Adrenal gland (tissue), 12 donors: ENCODE data around the gene RHEBL1. TPM values are rescaled to one million over a fixed set of nuclear protein-coding genes. Genes with fewer than 3 reads are reported as not detected.

Experiments used
- DNase-seq, 7 donors: peaks; one replicate each; pipeline ENCODE4 v3.0.0-alpha.2; 2019 to 2020
- H3K27ac ChIP-seq, 5 donors: fragments of 200-600 bp; sonication (generic) in 4 of 5; 1 replicate in 3 of 5; 2 replicates in 2 of 5; pipeline versions ENCODE4 v1.5.1 to v1.8.0; 2016 to 2020; ENCODE audit warnings: mild to moderate bottlenecking in 1 of 5
- H3K27me3 ChIP-seq: fragments of 200-600 bp; 2 replicates; pipeline ENCODE4 v1.8.0; 2021
- H3K36me3 ChIP-seq, 2 donors: fragments of 200-600 bp; replicated peaks in 1 of 2; 1 replicate in 1 of 2; 2 replicates in 1 of 2; pipeline versions ENCODE4 v1.5.1 to v1.8.0; 2018 to 2022
- H3K4me1 ChIP-seq, 2 donors: fragments of 200-600 bp; replicated peaks in 1 of 2; 1 replicate in 1 of 2; 2 replicates in 1 of 2; pipeline versions ENCODE4 v1.5.1 to v1.8.0; 2018 to 2021
- H3K4me3 ChIP-seq, 4 donors: fragments of 200-600 bp; sonication (generic) in 3 of 4; one replicate each; pipeline ENCODE4 v1.5.1; 2016 to 2018
- H3K9me3 ChIP-seq, 3 donors: fragments of 200-600 bp; sonication (generic) in 1 of 3; replicated peaks in 1 of 3; 1 replicate in 2 of 3; 2 replicates in 1 of 3; pipeline versions ENCODE4 v1.5.1 to v1.8.0; 2016 to 2021
- CTCF ChIP-seq, 6 experiments: fragments of 450-650 bp in 4 of 6; fragments of 200-600 bp in 2 of 6; sonication (generic) in 1 of 6; IDR thresholded peaks; 1 replicate in 5 of 6; 2 replicates in 1 of 6; pipeline versions ENCODE4 v1.5.1 to v1.8.0; 2016 to 2021; ENCODE audit warnings: antibody characterized with exemption in 6 of 6, mild to moderate bottlenecking in 2 of 6, moderate library complexity in 1 of 6
- POLR2A ChIP-seq, 2 donors: fragments of 450-650 bp; IDR thresholded peaks; one replicate each; pipeline ENCODE4 v1.6.1; 2017; ENCODE audit warnings: antibody characterized with exemption in 2 of 2, mild to moderate bottlenecking in 2 of 2, moderate library complexity in 1 of 2
- WGBS, 4 donors: extraction: QIAGEN DNeasy Blood & Tissue Kit in 2 of 4; methylation state at CpG; one replicate each; pipeline versions ENCODE4 v1.1.5 to v1.1.7; 2013 to 2017; 5-methylcytosine and 5-hydroxymethylcytosine counted together
- intact Hi-C, 2 donors: fragments of 100-400 bp; cut with DNase I; formaldehyde crosslinking; loops; one replicate each; pipeline versions ENCODE4 v1.14.1 to v1.15.0; 2022 to 2023
- polyA plus RNA-seq, 3 donors: library from polyadenylated mRNA; stranded (reverse); fragments of 200-250 nt in 2 of 3; fragments of 350-450 nt in 1 of 3; fragmentation: Illumina TruSeq in 1 of 3; extraction: RNeasy Lipid Tissue Mini Kit (QIAGEN cat#74804) in 1 of 3; gene quantifications; one replicate each; pipeline ENCODE4 v1.2.3, GENCODE V29; 2013 to 2014
- total RNA-seq, 9 donors: library from RNA; depleted of rRNA in 4 of 9; stranded (reverse); fragments of >200 nt in 4 of 9; fragments of 120-200 nt in 1 of 9; fragmentation: NEBNext Ultra II Directional in 1 of 9; extraction: Animal tissue kit (Norgen Biotek cat#: 25700) in 1 of 9; gene quantifications; one replicate each; pipeline versions ENCODE4 v1.1.0 to v1.2.4, GENCODE V29; 2013 to 2023
- donor health status: healthy with polysubstance abuse.
- donor health status: Bipolar disorder and iron deficiency.
- donor health status: DM: yes; HTN: yes; CAD: no.
- donor health status: DM: no; HTN: no; CAD: no.
- donor health status: DM: no; HTN: no; CAD: no.
- donor health status: DM: yes; HTN: yes; CAD: no.

RHEBL1 gene
- total and polyA plus RNA-seq, 12 donors = 0.26 to 1.8 (median 0.34) TPM; not detected in 4

GRCh38 chr12:49092086-49092815 lies 22.5 kb upstream of the RHEBL1 start:
- Histone ChIP-seq H3K4me1 (peaks cover 10 to 46% of the 10 kb centered on the region in 2 donors), H3K27ac (no peak overlapping the region)

GRCh38 chr12:49091836-49092085 lies 22.0 kb upstream of the RHEBL1 start:
- intact Hi-C loops = no loop called here
- Histone ChIP-seq H3K36me3 (peaks cover 0 to 5% of the 10 kb centered on the region in 2 donors), H3K27me3 (peaks cover 13% of the 10 kb centered on the region), H3K4me3 (peak overlapping the region in 1 of 4 donors; percentile 50), H3K4me1 (peaks cover 10 to 46% of the 10 kb centered on the region in 2 donors), H3K27ac (no peak overlapping the region), H3K9me3 (no peaks in the 10 kb centered on the region)
- no peak for DNase-seq
- WGBS, 4 donors = 1 to 5% (median 2%) methylated on average over 5 to 14 of the region's 14 CpGs
- TF ChIP-seq POLR2A (IDR thresholded peaks at IDR 0.05) (no peak), CTCF (IDR thresholded peaks at IDR 0.05) (no peak)

More at GRCh38 chr12:49092086-49092815, 22.5 kb upstream of the RHEBL1 start:
- intact Hi-C loops = no loop called here
- WGBS, 4 donors = 3 to 5% (median 4%) methylated on average over 26 to 32 of the region's 32 CpGs
- TF ChIP-seq POLR2A (IDR thresholded peaks at IDR 0.05) (no peak), CTCF (IDR thresholded peaks at IDR 0.05) (peak in 2 of 6 experiments; percentile 11 to 21)
- H3K27me3 ChIP-seq = peaks cover 13% of the 10 kb centered on the region
- H3K36me3 ChIP-seq = peaks cover 0 to 10% of the 10 kb centered on the region in 2 donors
- no peaks in the 10 kb centered on the region for H3K9me3 ChIP-seq
- peak in 4 of 7 donors; percentile 30 to 48 (median 40) for DNase-seq
- H3K4me3 ChIP-seq = peak overlapping the region in 1 of 4 donors; percentile 50

GRCh38 chr12:49091056-49091835 lies 21.5 kb upstream of the RHEBL1 start:
- no peak for DNase-seq
- no peak for TF ChIP-seq CTCF (IDR thresholded peaks at IDR 0.05)
- TF ChIP-seq POLR2A (IDR thresholded peaks at IDR 0.05) = no peak
- H3K4me1 ChIP-seq = peaks cover 10 to 46% of the 10 kb centered on the region in 2 donors
- H3K36me3 ChIP-seq = no peaks in the 10 kb centered on the region
- intact Hi-C loops = no loop called here
- H3K27ac ChIP-seq = no peak overlapping the region
- H3K9me3 ChIP-seq = no peaks in the 10 kb centered on the region
- WGBS, 4 donors = 55 to 69% (median 59%) methylated on average over 26 to 41 of the region's 41 CpGs
- peak overlapping the region in 1 of 4 donors; percentile 50 for H3K4me3 ChIP-seq
- H3K27me3 ChIP-seq = peaks cover 13% of the 10 kb centered on the region
